SK-N-SH treated with all-trans-retinoic acid at 6 μM for 48 hours (cell line): ENCODE measurements around the gene SLC5A10.

Experiments
- ESRRG ChIP-seq: fragments of 250-450 bp; sonication (Bioruptor Pico); IDR thresholded peaks from 2 replicates; pipeline ENCODE4 v1.6.1; 2021; ENCODE audit warnings: mild to moderate bottlenecking
- PATZ1 ChIP-seq: fragments of 250-450 bp; sonication (Bioruptor Pico); IDR thresholded peaks from 2 replicates; pipeline ENCODE4 v1.8.0; 2020; ENCODE audit warnings: mild to moderate bottlenecking, moderate library complexity, borderline replicate concordance
- POU6F1 ChIP-seq: fragments of 250-450 bp; sonication (Bioruptor Pico); IDR thresholded peaks from 2 replicates; pipeline ENCODE4 v1.8.0; 2021; ENCODE audit warnings: low read depth, mild to moderate bottlenecking, moderate library complexity, borderline replicate concordance
- TCF4 ChIP-seq: fragments of 250-450 bp; sonication (Bioruptor Pico); IDR thresholded peaks from 2 replicates; pipeline ENCODE4 v1.8.0; 2021; ENCODE audit warnings: mild to moderate bottlenecking, moderate library complexity, borderline replicate concordance

GRCh38 chr17:18951941-18952842 is at the start of gene SLC5A10:
- TF ChIP-seq POU6F1 (no peak), ESRRG (no peak), PATZ1 (CRISPR knock-in tag) (no peak), TCF4 (CRISPR knock-in tag) (no peak)
